HEK293 (cell line): ENCODE data around the gene DUSP16.
A peak's percentile ranks its signal among the peaks of the same experiment; 100 is the strongest.

Experiments used
- CTCF ChIA-PET: fragments of 350-600 bp; formaldehyde crosslinking; extraction: SDS; loops from one replicate; lab custom pipeline; 2021; ENCODE audit warnings: antibody characterized with exemption; lab: Yijun Ruan, JAX
- POLR2A ChIA-PET: fragments of 300-600 bp; formaldehyde crosslinking; extraction: SDS; loops from one replicate; lab custom pipeline; 2020; ENCODE audit warnings: antibody characterized with exemption, inconsistent platforms; lab: Yijun Ruan, JAX
- H3K27ac ChIP-seq: fragments of 200-500 bp; sonication (Bioruptor generic); 2 replicates; pipeline ENCODE4 v1.5.1; 2014; ENCODE audit warnings: low read depth, low read length, control low read depth, inconsistent platforms; ENCODE audit errors: extremely low read depth
- H3K36me3 ChIP-seq, 2 experiments: fragments of 200-500 bp in 1 of 2; sonication (Bioruptor generic) in 1 of 2; 1 replicate in 1 of 2; 2 replicates in 1 of 2; pipeline ENCODE4 v1.5.1; 2014 to 2017; ENCODE audit warnings: inconsistent platforms in 2 of 2, low read length in 2 of 2; ENCODE audit not compliant: control insufficient read depth in 2 of 2, insufficient read depth in 1 of 2
- H3K4me1 ChIP-seq: fragments of 200-500 bp; sonication (Bioruptor generic); 2 replicates; pipeline ENCODE4 v1.5.1; 2014; ENCODE audit warnings: mild to moderate bottlenecking, low read length, inconsistent platforms; ENCODE audit not compliant: control insufficient read depth, insufficient read depth
- H3K4me3 ChIP-seq: 2 replicates; pipeline ENCODE4 v1.5.1; 2011; ENCODE audit warnings: low read depth, mild to moderate bottlenecking, control low read depth, low read length, moderate library complexity
- H3K9me3 ChIP-seq: fragments of 200-500 bp; sonication (Bioruptor generic); 2 replicates; pipeline ENCODE4 v1.5.1; 2014; ENCODE audit warnings: low read depth, low read length, inconsistent platforms; ENCODE audit not compliant: control insufficient read depth, insufficient read depth
- GLIS1 ChIP-seq: fragments of 450-650 bp; formaldehyde crosslinking; IDR thresholded peaks from 2 replicates; pipeline ENCODE4 v1.5.1; 2016; ENCODE audit warnings: missing biosample characterization, missing genetic modification characterization
- KLF9 ChIP-seq: fragments of 450-650 bp; formaldehyde crosslinking; IDR thresholded peaks from 2 replicates; pipeline ENCODE4 v1.5.1; 2016; ENCODE audit warnings: missing biosample characterization, missing genetic modification characterization, low read depth
- OSR2 ChIP-seq: fragments of 450-650 bp; formaldehyde crosslinking; IDR thresholded peaks from 2 replicates; pipeline ENCODE4 v1.5.1; 2016; ENCODE audit warnings: missing biosample characterization, missing genetic modification characterization
- ZBTB17 ChIP-seq: fragments of 450-650 bp; formaldehyde crosslinking; IDR thresholded peaks from 2 replicates; pipeline ENCODE4 v1.5.1; 2016; ENCODE audit warnings: missing biosample characterization, missing genetic modification characterization
- ZBTB7A ChIP-seq: fragments of 450-650 bp; formaldehyde crosslinking; IDR thresholded peaks from 2 replicates; pipeline ENCODE4 v1.5.1; 2016; ENCODE audit warnings: low read depth, missing biosample characterization, missing genetic modification characterization
- ZBTB8A ChIP-seq: fragments of 450-650 bp; formaldehyde crosslinking; IDR thresholded peaks from 2 replicates; pipeline ENCODE4 v1.5.1; 2016; ENCODE audit warnings: missing biosample characterization, missing genetic modification characterization
- ZIC2 ChIP-seq: fragments of 450-650 bp; formaldehyde crosslinking; IDR thresholded peaks from 2 replicates; pipeline ENCODE4 v1.5.1; 2016; ENCODE audit warnings: missing biosample characterization, missing genetic modification characterization
- ZNF121 ChIP-seq: fragments of 450-650 bp; formaldehyde crosslinking; IDR thresholded peaks from 2 replicates; pipeline ENCODE4 v1.5.1; 2016; ENCODE audit warnings: missing biosample characterization, missing genetic modification characterization
- ZNF335 ChIP-seq: fragments of 450-650 bp; formaldehyde crosslinking; conservative IDR thresholded peaks from 2 replicates; pipeline ENCODE4 v1.5.1; 2016; ENCODE audit warnings: missing biosample characterization, missing genetic modification characterization
- ZNF362 ChIP-seq: fragments of 450-650 bp; formaldehyde crosslinking; IDR thresholded peaks from 2 replicates; pipeline ENCODE4 v1.5.1; 2016; ENCODE audit warnings: missing biosample characterization, missing genetic modification characterization
- ZNF366 ChIP-seq: fragments of 450-650 bp; formaldehyde crosslinking; conservative IDR thresholded peaks from 2 replicates; pipeline ENCODE4 v1.5.1; 2016; ENCODE audit warnings: missing biosample characterization, missing genetic modification characterization
- ZNF426 ChIP-seq: fragments of 450-650 bp; formaldehyde crosslinking; IDR thresholded peaks from 2 replicates; pipeline ENCODE4 v1.5.1; 2017; ENCODE audit warnings: missing biosample characterization, missing genetic modification characterization, mild to moderate bottlenecking, inconsistent platforms, moderate library complexity
- ZNF501 ChIP-seq: fragments of 450-650 bp; formaldehyde crosslinking; IDR thresholded peaks from 2 replicates; pipeline ENCODE4 v1.5.1; 2016; ENCODE audit warnings: missing biosample characterization, missing genetic modification characterization
- ZNF600 ChIP-seq: fragments of 450-650 bp; formaldehyde crosslinking; IDR thresholded peaks from 2 replicates; pipeline ENCODE4 v1.5.1; 2016; ENCODE audit warnings: missing biosample characterization, missing genetic modification characterization
- ZNF621 ChIP-seq: fragments of 450-650 bp; formaldehyde crosslinking; IDR thresholded peaks from 2 replicates; pipeline ENCODE4 v1.5.1; 2017; ENCODE audit warnings: missing biosample characterization, missing genetic modification characterization
- ZNF830 ChIP-seq: fragments of 450-650 bp; IDR thresholded peaks from 2 replicates; pipeline ENCODE4 v1.5.0; 2018; ENCODE audit warnings: missing biosample characterization, missing genetic modification characterization, low read depth, mild to moderate bottlenecking, moderate library complexity
- ZSCAN30 ChIP-seq: fragments of 450-650 bp; IDR thresholded peaks from 2 replicates; pipeline ENCODE4 v1.5.1; 2018; ENCODE audit warnings: missing biosample characterization, mild to moderate bottlenecking, missing genetic modification characterization, moderate library complexity
- ZXDB ChIP-seq: fragments of 450-650 bp; formaldehyde crosslinking; IDR thresholded peaks from 2 replicates; pipeline ENCODE4 v1.5.1; 2016; ENCODE audit warnings: missing biosample characterization, missing genetic modification characterization
- TF ChIP-seq, protein P1 (sequence below): fragments of 450-650 bp; formaldehyde crosslinking; IDR thresholded peaks from 2 replicates; pipeline ENCODE4 v1.5.1; 2016; ENCODE audit warnings: missing biosample characterization, missing genetic modification characterization
- TF ChIP-seq, protein P2 (sequence below): fragments of 450-650 bp; formaldehyde crosslinking; IDR thresholded peaks from 2 replicates; pipeline ENCODE4 v1.5.1; 2017; ENCODE audit warnings: missing biosample characterization, missing genetic modification characterization
- TF ChIP-seq, protein P3 (sequence below): fragments of 450-650 bp; formaldehyde crosslinking; IDR thresholded peaks from 2 replicates; pipeline ENCODE4 v1.5.1; 2017; ENCODE audit warnings: missing biosample characterization, missing genetic modification characterization
- TF ChIP-seq, protein P4 (sequence below): fragments of 450-650 bp; formaldehyde crosslinking; conservative IDR thresholded peaks from 2 replicates; pipeline ENCODE4 v1.5.1; 2016; ENCODE audit warnings: low read depth, missing biosample characterization, missing genetic modification characterization
- TF ChIP-seq, protein P5 (sequence below): fragments of 450-650 bp; formaldehyde crosslinking; IDR thresholded peaks from 2 replicates; pipeline ENCODE4 v1.5.1; 2016; ENCODE audit warnings: missing biosample characterization, missing genetic modification characterization
- TF ChIP-seq, protein P6 (sequence below): fragments of 450-650 bp; formaldehyde crosslinking; IDR thresholded peaks from 2 replicates; pipeline ENCODE4 v1.5.1; 2016; ENCODE audit warnings: missing biosample characterization, missing genetic modification characterization
- TF ChIP-seq, protein P7 (sequence below): fragments of 450-650 bp; formaldehyde crosslinking; IDR thresholded peaks from 2 replicates; pipeline ENCODE4 v1.5.1; 2016; ENCODE audit warnings: missing biosample characterization, missing genetic modification characterization

Gene DUSP16

GRCh38 chr12:12608557-12608957, 45.9 kb upstream of the DUSP16 start:
- POLR2A ChIA-PET = no interaction called here
- Histone ChIP-seq H3K36me3 (no peaks in the 10 kb centered on the region), H3K4me1 (peaks cover 7% of the 10 kb centered on the region), H3K27ac (no peak overlapping the region), H3K9me3 (no peaks in the 10 kb centered on the region), H3K4me3 (no peak overlapping the region)
- CTCF ChIA-PET = interaction anchor here (0.6 to 1.5 kb wide), 5 partner anchors 17 to 259 kb away, joined by 3 to 5 read pairs (median 3); partner anchors contain the start of gene MANSC1
- TF ChIP-seq, protein P1, sequence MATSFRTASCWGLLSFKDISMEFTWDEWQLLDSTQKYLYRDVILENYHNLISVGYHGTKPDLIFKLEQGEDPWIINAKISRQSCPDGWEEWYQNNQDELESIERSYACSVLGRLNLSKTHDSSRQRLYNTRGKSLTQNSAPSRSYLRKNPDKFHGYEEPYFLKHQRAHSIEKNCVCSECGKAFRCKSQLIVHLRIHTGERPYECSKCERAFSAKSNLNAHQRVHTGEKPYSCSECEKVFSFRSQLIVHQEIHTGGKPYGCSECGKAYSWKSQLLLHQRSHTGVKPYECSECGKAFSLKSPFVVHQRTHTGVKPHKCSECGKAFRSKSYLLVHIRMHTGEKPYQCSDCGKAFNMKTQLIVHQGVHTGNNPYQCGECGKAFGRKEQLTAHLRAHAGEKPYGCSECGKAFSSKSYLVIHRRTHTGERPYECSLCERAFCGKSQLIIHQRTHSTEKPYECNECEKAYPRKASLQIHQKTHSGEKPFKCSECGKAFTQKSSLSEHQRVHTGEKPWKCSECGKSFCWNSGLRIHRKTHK (tag by site-specific recombination) = no peak
- TF ChIP-seq ZXDB (tag by site-specific recombination) = peak; percentile 46; the same call in 1 of the 2 replicates
- no peak for TF ChIP-seq ZSCAN30 (tag by site-specific recombination)
- no peak for TF ChIP-seq ZNF501
- TF ChIP-seq OSR2 (tag by site-specific recombination) = no peak; the same call in 1 of the 2 replicates
- TF ChIP-seq, protein P2, sequence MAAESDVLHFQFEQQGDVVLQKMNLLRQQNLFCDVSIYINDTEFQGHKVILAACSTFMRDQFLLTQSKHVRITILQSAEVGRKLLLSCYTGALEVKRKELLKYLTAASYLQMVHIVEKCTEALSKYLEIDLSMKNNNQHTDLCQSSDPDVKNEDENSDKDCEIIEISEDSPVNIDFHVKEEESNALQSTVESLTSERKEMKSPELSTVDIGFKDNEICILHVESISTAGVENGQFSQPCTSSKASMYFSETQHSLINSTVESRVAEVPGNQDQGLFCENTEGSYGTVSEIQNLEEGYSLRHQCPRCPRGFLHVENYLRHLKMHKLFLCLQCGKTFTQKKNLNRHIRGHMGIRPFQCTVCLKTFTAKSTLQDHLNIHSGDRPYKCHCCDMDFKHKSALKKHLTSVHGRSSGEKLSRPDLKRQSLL (tag by site-specific recombination) = no peak
- TF ChIP-seq, protein P3, sequence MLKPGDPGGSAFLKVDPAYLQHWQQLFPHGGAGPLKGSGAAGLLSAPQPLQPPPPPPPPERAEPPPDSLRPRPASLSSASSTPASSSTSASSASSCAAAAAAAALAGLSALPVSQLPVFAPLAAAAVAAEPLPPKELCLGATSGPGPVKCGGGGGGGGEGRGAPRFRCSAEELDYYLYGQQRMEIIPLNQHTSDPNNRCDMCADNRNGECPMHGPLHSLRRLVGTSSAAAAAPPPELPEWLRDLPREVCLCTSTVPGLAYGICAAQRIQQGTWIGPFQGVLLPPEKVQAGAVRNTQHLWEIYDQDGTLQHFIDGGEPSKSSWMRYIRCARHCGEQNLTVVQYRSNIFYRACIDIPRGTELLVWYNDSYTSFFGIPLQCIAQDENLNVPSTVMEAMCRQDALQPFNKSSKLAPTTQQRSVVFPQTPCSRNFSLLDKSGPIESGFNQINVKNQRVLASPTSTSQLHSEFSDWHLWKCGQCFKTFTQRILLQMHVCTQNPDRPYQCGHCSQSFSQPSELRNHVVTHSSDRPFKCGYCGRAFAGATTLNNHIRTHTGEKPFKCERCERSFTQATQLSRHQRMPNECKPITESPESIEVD (tag by site-specific recombination) = no peak
- no peak for TF ChIP-seq ZNF830
- TF ChIP-seq ZNF362 = 0 out of 2 replicates have a peak, but pooled peaks have one; percentile 48
- TF ChIP-seq, protein P4, sequence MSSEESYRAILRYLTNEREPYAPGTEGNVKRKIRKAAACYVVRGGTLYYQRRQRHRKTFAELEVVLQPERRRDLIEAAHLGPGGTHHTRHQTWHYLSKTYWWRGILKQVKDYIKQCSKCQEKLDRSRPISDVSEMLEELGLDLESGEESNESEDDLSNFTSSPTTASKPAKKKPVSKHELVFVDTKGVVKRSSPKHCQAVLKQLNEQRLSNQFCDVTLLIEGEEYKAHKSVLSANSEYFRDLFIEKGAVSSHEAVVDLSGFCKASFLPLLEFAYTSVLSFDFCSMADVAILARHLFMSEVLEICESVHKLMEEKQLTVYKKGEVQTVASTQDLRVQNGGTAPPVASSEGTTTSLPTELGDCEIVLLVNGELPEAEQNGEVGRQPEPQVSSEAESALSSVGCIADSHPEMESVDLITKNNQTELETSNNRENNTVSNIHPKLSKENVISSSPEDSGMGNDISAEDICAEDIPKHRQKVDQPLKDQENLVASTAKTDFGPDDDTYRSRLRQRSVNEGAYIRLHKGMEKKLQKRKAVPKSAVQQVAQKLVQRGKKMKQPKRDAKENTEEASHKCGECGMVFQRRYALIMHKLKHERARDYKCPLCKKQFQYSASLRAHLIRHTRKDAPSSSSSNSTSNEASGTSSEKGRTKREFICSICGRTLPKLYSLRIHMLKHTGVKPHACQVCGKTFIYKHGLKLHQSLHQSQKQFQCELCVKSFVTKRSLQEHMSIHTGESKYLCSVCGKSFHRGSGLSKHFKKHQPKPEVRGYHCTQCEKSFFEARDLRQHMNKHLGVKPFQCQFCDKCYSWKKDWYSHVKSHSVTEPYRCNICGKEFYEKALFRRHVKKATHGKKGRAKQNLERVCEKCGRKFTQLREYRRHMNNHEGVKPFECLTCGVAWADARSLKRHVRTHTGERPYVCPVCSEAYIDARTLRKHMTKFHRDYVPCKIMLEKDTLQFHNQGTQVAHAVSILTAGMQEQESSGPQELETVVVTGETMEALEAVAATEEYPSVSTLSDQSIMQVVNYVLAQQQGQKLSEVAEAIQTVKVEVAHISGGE = no peak
- TF ChIP-seq, protein P5, sequence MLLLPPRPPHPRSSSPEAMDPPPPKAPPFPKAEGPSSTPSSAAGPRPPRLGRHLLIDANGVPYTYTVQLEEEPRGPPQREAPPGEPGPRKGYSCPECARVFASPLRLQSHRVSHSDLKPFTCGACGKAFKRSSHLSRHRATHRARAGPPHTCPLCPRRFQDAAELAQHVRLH (tag by site-specific recombination) = no peak
- 0 out of 2 replicates have a peak, but pooled peaks have one; percentile 32 for TF ChIP-seq ZNF600 (tag by site-specific recombination)
- no peak for TF ChIP-seq ZNF426
- TF ChIP-seq, protein P6, sequence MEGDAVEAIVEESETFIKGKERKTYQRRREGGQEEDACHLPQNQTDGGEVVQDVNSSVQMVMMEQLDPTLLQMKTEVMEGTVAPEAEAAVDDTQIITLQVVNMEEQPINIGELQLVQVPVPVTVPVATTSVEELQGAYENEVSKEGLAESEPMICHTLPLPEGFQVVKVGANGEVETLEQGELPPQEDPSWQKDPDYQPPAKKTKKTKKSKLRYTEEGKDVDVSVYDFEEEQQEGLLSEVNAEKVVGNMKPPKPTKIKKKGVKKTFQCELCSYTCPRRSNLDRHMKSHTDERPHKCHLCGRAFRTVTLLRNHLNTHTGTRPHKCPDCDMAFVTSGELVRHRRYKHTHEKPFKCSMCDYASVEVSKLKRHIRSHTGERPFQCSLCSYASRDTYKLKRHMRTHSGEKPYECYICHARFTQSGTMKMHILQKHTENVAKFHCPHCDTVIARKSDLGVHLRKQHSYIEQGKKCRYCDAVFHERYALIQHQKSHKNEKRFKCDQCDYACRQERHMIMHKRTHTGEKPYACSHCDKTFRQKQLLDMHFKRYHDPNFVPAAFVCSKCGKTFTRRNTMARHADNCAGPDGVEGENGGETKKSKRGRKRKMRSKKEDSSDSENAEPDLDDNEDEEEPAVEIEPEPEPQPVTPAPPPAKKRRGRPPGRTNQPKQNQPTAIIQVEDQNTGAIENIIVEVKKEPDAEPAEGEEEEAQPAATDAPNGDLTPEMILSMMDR = peak; percentile 83
- TF ChIP-seq ZNF335 (tag by site-specific recombination) = peak; percentile 76; the same call in 1 of the 2 replicates
- peak; percentile 43; the same call in 1 of the 2 replicates for TF ChIP-seq ZNF366 (tag by site-specific recombination)
- no peak for TF ChIP-seq ZNF121 (tag by site-specific recombination)
- peak; percentile 43 for TF ChIP-seq ZIC2 (tag by site-specific recombination)
- TF ChIP-seq ZNF621 (tag by site-specific recombination) = no peak
- peak; percentile 94 for TF ChIP-seq GLIS1 (tag by site-specific recombination)
- TF ChIP-seq, protein P7, sequence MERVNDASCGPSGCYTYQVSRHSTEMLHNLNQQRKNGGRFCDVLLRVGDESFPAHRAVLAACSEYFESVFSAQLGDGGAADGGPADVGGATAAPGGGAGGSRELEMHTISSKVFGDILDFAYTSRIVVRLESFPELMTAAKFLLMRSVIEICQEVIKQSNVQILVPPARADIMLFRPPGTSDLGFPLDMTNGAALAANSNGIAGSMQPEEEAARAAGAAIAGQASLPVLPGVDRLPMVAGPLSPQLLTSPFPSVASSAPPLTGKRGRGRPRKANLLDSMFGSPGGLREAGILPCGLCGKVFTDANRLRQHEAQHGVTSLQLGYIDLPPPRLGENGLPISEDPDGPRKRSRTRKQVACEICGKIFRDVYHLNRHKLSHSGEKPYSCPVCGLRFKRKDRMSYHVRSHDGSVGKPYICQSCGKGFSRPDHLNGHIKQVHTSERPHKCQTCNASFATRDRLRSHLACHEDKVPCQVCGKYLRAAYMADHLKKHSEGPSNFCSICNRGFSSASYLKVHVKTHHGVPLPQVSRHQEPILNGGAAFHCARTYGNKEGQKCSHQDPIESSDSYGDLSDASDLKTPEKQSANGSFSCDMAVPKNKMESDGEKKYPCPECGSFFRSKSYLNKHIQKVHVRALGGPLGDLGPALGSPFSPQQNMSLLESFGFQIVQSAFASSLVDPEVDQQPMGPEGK = no peak
- TF ChIP-seq ZBTB17 (tag by site-specific recombination) = peak; percentile 71
- TF ChIP-seq ZBTB7A (tag by site-specific recombination) = no peak
- peak; percentile 32 for TF ChIP-seq KLF9 (tag by site-specific recombination)
- TF ChIP-seq ZBTB8A (tag by site-specific recombination) = 0 out of 2 replicates have a peak, but pooled peaks have one; percentile 24
